GM23248 (cell line): ENCODE results near the gene BAIAP2.

Experiments
- EZH2 ChIP-seq: fragments of 200-600 bp; sonication (generic); IDR thresholded peaks from 2 replicates; pipeline ENCODE4 v1.6.1; 2018; ENCODE audit warnings: antibody characterized with exemption, mild to moderate bottlenecking; ENCODE audit not compliant: insufficient read depth, poor library complexity, severe bottlenecking
- EZH2phosphoT487 ChIP-seq: fragments of 200-600 bp; sonication (generic); IDR thresholded peaks from 2 replicates; pipeline ENCODE4 v1.6.1; 2018; ENCODE audit warnings: antibody characterized with exemption, moderate library complexity, mild to moderate bottlenecking, low read depth; ENCODE audit not compliant: insufficient read depth

- TF ChIP-seq EZH2phosphoT487 (no peak), EZH2 (no peak)
These were observed 68.4 kb downstream of the BAIAP2 start for GRCh38 chr17:81103379-81103778.
